ENCODE measurements around the gene RNF40. TPM values are rescaled to one million over a fixed set of nuclear protein-coding genes. Genes with fewer than 3 reads are reported as not detected.

Gene RNF40
- total RNA-seq, 2 donors from 2014 or later: 44.9 to 79.8 TPM

GRCh38 chr16:30757316-30757715, 4.8 kb upstream of the RNF40 start:
- H3K27ac ChIP-seq: no peak overlapping the region
- H3K27me3 ChIP-seq: no peaks in the 10 kb centered on the region
- no peak for DNase-seq
- peaks cover 14% of the 10 kb centered on the region for H3K4me1 ChIP-seq
- peaks cover 0 to 7% of the 10 kb centered on the region in 2 donors for H3K36me3 ChIP-seq (replicated peaks in 1 of 2; ENCODE audit: insufficient read depth in 1 of 2, low read depth in 2 of 2)
- 83 to 86% methylated on average over 7 of the region's 7 CpGs for WGBS, 2 donors
- TF ChIP-seq POLR2A (IDR thresholded peaks at IDR 0.05) (no peak), CTCF (IDR thresholded peaks at IDR 0.05) (no peak)
- H3K9me3 ChIP-seq: no peaks in the 10 kb centered on the region
- intact Hi-C loops (cut with DNase I): no loop called here
- no peak for ATAC-seq
- H3K4me3 ChIP-seq: no peak overlapping the region

- peak overlapping the region in 1 of 4 donors; percentile 44 for H3K27ac ChIP-seq
These were observed 3.1 kb upstream of the RNF40 start for GRCh38 chr16:30758988-30759491.

GRCh38 chr16:30760001-30760559, 2.0 kb upstream of the RNF40 start:
- DNase-seq: no peak
- no peak overlapping the region for H3K4me3 ChIP-seq
- H3K27ac ChIP-seq: no peak overlapping the region
- ATAC-seq: no peak
- H3K27me3 ChIP-seq: no peaks in the 10 kb centered on the region
- peaks cover 0 to 8% of the 10 kb centered on the region in 2 donors for H3K36me3 ChIP-seq (replicated peaks in 1 of 2; ENCODE audit: insufficient read depth in 1 of 2, low read depth in 2 of 2)
- intact Hi-C loops (cut with DNase I): no loop called here
- peaks cover 30% of the 10 kb centered on the region for H3K4me1 ChIP-seq
- H3K9me3 ChIP-seq: no peaks in the 10 kb centered on the region
- TF ChIP-seq CTCF (IDR thresholded peaks at IDR 0.05): no peak
- no peak for TF ChIP-seq POLR2A (IDR thresholded peaks at IDR 0.05)
- WGBS, 2 donors: 83% methylated on average over 2 to 6 of the region's 7 CpGs

More at GRCh38 chr16:30758988-30759491, 3.1 kb upstream of the RNF40 start:
- Histone ChIP-seq H3K36me3 (replicated peaks in 1 of 2; ENCODE audit: insufficient read depth in 1 of 2, low read depth in 2 of 2) (peaks cover 0 to under 1% of the 10 kb centered on the region in 2 donors), H3K4me3 (no peak overlapping the region), H3K27me3 (no peaks in the 10 kb centered on the region), H3K9me3 (no peaks in the 10 kb centered on the region), H3K4me1 (peaks cover 28% of the 10 kb centered on the region)
- DNase-seq (peak in 1 of 4 donors; percentile 36), ATAC-seq (no peak)
- TF ChIP-seq POLR2A (IDR thresholded peaks at IDR 0.05): no peak
- no peak for TF ChIP-seq CTCF (IDR thresholded peaks at IDR 0.05)
- intact Hi-C loops (cut with DNase I): no loop called here
- 71 to 87% methylated on average over 10 of the region's 10 CpGs for WGBS, 2 donors

- DNase-seq (no peak), ATAC-seq (no peak)
- peaks cover 0 to 15% of the 10 kb centered on the region in 2 donors for H3K36me3 ChIP-seq (replicated peaks in 1 of 2; ENCODE audit: insufficient read depth in 1 of 2, low read depth in 2 of 2)
- 22% methylated on average over 23 to 26 of the region's 26 CpGs for WGBS, 2 donors
- H3K9me3 ChIP-seq: no peaks in the 10 kb centered on the region
- peak overlapping the region; percentile 1 to 91 (median 51) for H3K27ac ChIP-seq
- intact Hi-C loops (cut with DNase I): no loop called here
- H3K4me1 ChIP-seq: peaks cover 30% of the 10 kb centered on the region
- H3K4me3 ChIP-seq: peak overlapping the region; percentile 24 to 45
- no peaks in the 10 kb centered on the region for H3K27me3 ChIP-seq
- TF ChIP-seq CTCF (IDR thresholded peaks at IDR 0.05): no peak
- TF ChIP-seq POLR2A (IDR thresholded peaks at IDR 0.05): no peak
These were observed 1.3 kb upstream of the RNF40 start for GRCh38 chr16:30760577-30761426.
